IMR-90 (cell line): ENCODE results near the gene LFNG.

Experiments used
- CEBPB ChIP-seq: IDR thresholded peaks from 2 replicates; pipeline ENCODE4 v1.6.1; 2012; ENCODE audit warnings: low read depth, low read length, improper control_type of control experiment
- CHD1 ChIP-seq: IDR thresholded peaks from 2 replicates; pipeline ENCODE4 v1.6.1; 2012; ENCODE audit warnings: low read depth, low read length, improper control_type of control experiment
- MAZ ChIP-seq: IDR thresholded peaks from 2 replicates; pipeline ENCODE4 v1.6.1; 2012; ENCODE audit warnings: low read depth, mild to moderate bottlenecking, low read length, improper control_type of control experiment, moderate library complexity, borderline replicate concordance
- MXI1 ChIP-seq: IDR thresholded peaks from 2 replicates; pipeline ENCODE4 v1.6.1; 2012; ENCODE audit warnings: low read depth, mild to moderate bottlenecking, low read length, moderate library complexity, borderline replicate concordance
- POLR2A ChIP-seq: IDR thresholded peaks from 2 replicates; pipeline ENCODE4 v1.6.1; 2012; ENCODE audit warnings: mild to moderate bottlenecking, low read depth, low read length
- RAD21 ChIP-seq: IDR thresholded peaks from 2 replicates; pipeline ENCODE4 v1.6.1; 2012; ENCODE audit warnings: low read length, improper control_type of control experiment
- RCOR1 ChIP-seq: IDR thresholded peaks from 2 replicates; pipeline ENCODE4 v1.6.1; 2012; ENCODE audit warnings: mild to moderate bottlenecking, low read length, improper control_type of control experiment; ENCODE audit not compliant: insufficient replicate concordance
- RFX5 ChIP-seq: IDR thresholded peaks from 2 replicates; pipeline ENCODE4 v1.8.0; 2012; ENCODE audit warnings: low read depth, mild to moderate bottlenecking, low read length, moderate library complexity
- SMC3 ChIP-seq: fragments of 150-350 bp; IDR thresholded peaks from 2 replicates; pipeline ENCODE4 v1.6.1; 2016; ENCODE audit warnings: low read depth, mild to moderate bottlenecking, antibody characterized with exemption, low read length, moderate library complexity
- TF ChIP-seq, protein P1 (sequence below): conservative IDR thresholded peaks from 2 replicates; pipeline ENCODE4 v1.5.1; 2012; ENCODE audit warnings: mild to moderate bottlenecking, low read depth, low read length, improper control_type of control experiment

GRCh38 chr7:2497500-2498336 is 21.9 kb upstream of the LFNG start:
- TF ChIP-seq CHD1 (no peak), POLR2A (no peak), MAZ (no peak), RAD21 (no peak), RFX5 (no peak), MXI1 (no peak), SMC3 (no peak), CEBPB (no peak), RCOR1 (no peak)
- TF ChIP-seq, protein P1, sequence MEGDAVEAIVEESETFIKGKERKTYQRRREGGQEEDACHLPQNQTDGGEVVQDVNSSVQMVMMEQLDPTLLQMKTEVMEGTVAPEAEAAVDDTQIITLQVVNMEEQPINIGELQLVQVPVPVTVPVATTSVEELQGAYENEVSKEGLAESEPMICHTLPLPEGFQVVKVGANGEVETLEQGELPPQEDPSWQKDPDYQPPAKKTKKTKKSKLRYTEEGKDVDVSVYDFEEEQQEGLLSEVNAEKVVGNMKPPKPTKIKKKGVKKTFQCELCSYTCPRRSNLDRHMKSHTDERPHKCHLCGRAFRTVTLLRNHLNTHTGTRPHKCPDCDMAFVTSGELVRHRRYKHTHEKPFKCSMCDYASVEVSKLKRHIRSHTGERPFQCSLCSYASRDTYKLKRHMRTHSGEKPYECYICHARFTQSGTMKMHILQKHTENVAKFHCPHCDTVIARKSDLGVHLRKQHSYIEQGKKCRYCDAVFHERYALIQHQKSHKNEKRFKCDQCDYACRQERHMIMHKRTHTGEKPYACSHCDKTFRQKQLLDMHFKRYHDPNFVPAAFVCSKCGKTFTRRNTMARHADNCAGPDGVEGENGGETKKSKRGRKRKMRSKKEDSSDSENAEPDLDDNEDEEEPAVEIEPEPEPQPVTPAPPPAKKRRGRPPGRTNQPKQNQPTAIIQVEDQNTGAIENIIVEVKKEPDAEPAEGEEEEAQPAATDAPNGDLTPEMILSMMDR, result no peak
